Thoracic aorta (tissue), 2 donors: ENCODE results near the gene SLC35B1. TPM values are rescaled to one million over a fixed set of nuclear protein-coding genes. Genes with fewer than 3 reads are reported as not detected.

Source experiments
- ATAC-seq: fragments of 150-250 bp; one replicate; pipeline ENCODE4 v1.8.0; 2017; ENCODE audit warnings: low read depth; ENCODE audit not compliant: insufficient number of reproducible peaks, low FRiP score
- DNase-seq: peaks from one replicate; pipeline ENCODE4 v3.0.0-alpha.2; 2020; ENCODE audit warnings: low spot score
- H3K27ac ChIP-seq, 2 donors: fragments of 200-600 bp; sonication (generic); 1 replicate in 1 of 2; 2 replicates in 1 of 2; pipeline ENCODE4 v1.5.1; 2016; ENCODE audit warnings: mild to moderate bottlenecking in 2 of 2, moderate library complexity in 2 of 2
- H3K27me3 ChIP-seq: fragments of 200-600 bp; sonication (generic); replicated peaks from 2 replicates; pipeline ENCODE4 v1.6.0; 2016; ENCODE audit warnings: mild to moderate bottlenecking; ENCODE audit not compliant: insufficient read depth
- H3K36me3 ChIP-seq: fragments of 200-600 bp; sonication (generic); one replicate; pipeline ENCODE4 v1.5.1; 2016
- H3K4me1 ChIP-seq, 2 donors: fragments of 200-600 bp; sonication (generic); 1 replicate in 1 of 2; 2 replicates in 1 of 2; pipeline versions ENCODE4 v1.5.1 to v1.6.0; 2016; ENCODE audit warnings: low read depth in 2 of 2, mild to moderate bottlenecking in 1 of 2; ENCODE audit not compliant: control insufficient read depth in 1 of 2
- H3K4me3 ChIP-seq: fragments of 200-600 bp; sonication (generic); 2 replicates; pipeline ENCODE4 v1.5.1; 2016; ENCODE audit warnings: mild to moderate bottlenecking
- H3K9me3 ChIP-seq: fragments of 200-600 bp; sonication (generic); 2 replicates; pipeline ENCODE4 v1.5.1; 2016
- CTCF ChIP-seq: fragments of 200-600 bp; sonication (generic); IDR thresholded peaks from one replicate; pipeline ENCODE4 v1.5.1; 2019; ENCODE audit warnings: antibody characterized with exemption
- total RNA-seq, 2 donors: library from RNA; depleted of rRNA; stranded (reverse); fragments of >200 nt; gene quantifications; one replicate each; pipeline versions ENCODE4 v1.1.0 to v1.2.3, GENCODE V29; 2016

Gene SLC35B1
- total RNA-seq, 2 donors from 2014 or later, result 30.9 to 86.6 TPM

- Histone ChIP-seq H3K9me3 (no peaks in the 10 kb centered on the region), H3K4me3 (no peak overlapping the region), H3K36me3 (no peaks in the 10 kb centered on the region), H3K27me3 (no peaks in the 10 kb centered on the region), H3K4me1 (peaks cover 31 to 77% of the 10 kb centered on the region in 2 donors), H3K27ac (peak overlapping the region; percentile 98)
- no peak for ATAC-seq
- no peak for DNase-seq
- no peak for TF ChIP-seq CTCF
Observed at GRCh38 chr17:49692751-49693150, 15.0 kb downstream of the SLC35B1 start.

- H3K9me3 ChIP-seq, result no peaks in the 10 kb centered on the region
- H3K27me3 ChIP-seq, result no peaks in the 10 kb centered on the region
- H3K4me1 ChIP-seq, result peaks cover 37 to 80% of the 10 kb centered on the region in 2 donors
- no peak for DNase-seq
- TF ChIP-seq CTCF, result no peak
- H3K27ac ChIP-seq, result peak overlapping the region; percentile 98
- peak overlapping the region; percentile 52 for H3K4me3 ChIP-seq
- H3K36me3 ChIP-seq, result no peaks in the 10 kb centered on the region
- no peak for ATAC-seq
Observed at GRCh38 chr17:49691677-49692191, 16.0 kb downstream of the SLC35B1 start.

- H3K4me3 ChIP-seq, result peak overlapping the region; percentile 52
- H3K36me3 ChIP-seq, result no peaks in the 10 kb centered on the region
- peak overlapping the region; percentile 98 for H3K27ac ChIP-seq
- TF ChIP-seq CTCF, result no peak
- peak; percentile 83 for ATAC-seq
- DNase-seq, result peak; percentile 63
- H3K9me3 ChIP-seq, result no peaks in the 10 kb centered on the region
- no peaks in the 10 kb centered on the region for H3K27me3 ChIP-seq
- H3K4me1 ChIP-seq, result peaks cover 37 to 77% of the 10 kb centered on the region in 2 donors
Observed at GRCh38 chr17:49691086-49691676, 16.6 kb downstream of the SLC35B1 start.

GRCh38 chr17:49690256-49690655, 17.5 kb downstream of the SLC35B1 start:
- H3K27me3 ChIP-seq, result no peaks in the 10 kb centered on the region
- no peak overlapping the region for H3K4me3 ChIP-seq
- DNase-seq (no peak), ATAC-seq (no peak)
- no peak for TF ChIP-seq CTCF
- H3K27ac ChIP-seq, result peak overlapping the region; percentile 98
- H3K36me3 ChIP-seq, result no peaks in the 10 kb centered on the region
- H3K9me3 ChIP-seq, result no peaks in the 10 kb centered on the region
- H3K4me1 ChIP-seq, result peaks cover 37 to 70% of the 10 kb centered on the region in 2 donors

GRCh38 chr17:49688848-49689247, 18.9 kb downstream of the SLC35B1 start:
- Histone ChIP-seq H3K9me3 (no peaks in the 10 kb centered on the region), H3K36me3 (no peaks in the 10 kb centered on the region), H3K4me3 (no peak overlapping the region), H3K27ac (peak overlapping the region; percentile 98), H3K27me3 (no peaks in the 10 kb centered on the region), H3K4me1 (peaks cover 37 to 56% of the 10 kb centered on the region in 2 donors)
- DNase-seq (no peak), ATAC-seq (no peak)
- no peak for TF ChIP-seq CTCF
